GM12878 (cell line): ENCODE results near the gene NME8. TPM values are rescaled to one million over a fixed set of nuclear protein-coding genes. Genes with fewer than 3 reads are reported as not detected.

Experiments
- ATAC-seq: fragments of 200-7000 bp; cut with Tn5 transposase; 3 replicates; pipeline ENCODE4 v1.9.1; 2020; ENCODE audit warnings: mild to moderate bottlenecking, moderate library complexity
- BruUV-seq: library from RNA; stranded (reverse); fragments of 400-500 nt; replicated peaks from 2 replicates; lab custom pipeline; 2021; lab: Mats Ljungman, UMichigan
- CTCF ChIA-PET: fragments of 300-600 bp; sonication (Branson Sonifier 250); formaldehyde crosslinking; extraction: SDS; loops from one replicate; lab custom pipeline; 2021; ENCODE audit warnings: inconsistent platforms; lab: Yijun Ruan, JAX
- POLR2A ChIA-PET: fragments of 350-600 bp; formaldehyde crosslinking; extraction: SDS; loops from one replicate; lab custom pipeline; 2021; ENCODE audit warnings: inconsistent platforms; lab: Charles Lee
- RAD21 ChIA-PET: fragments of 300-600 bp; sonication (Branson Sonifier 250); formaldehyde crosslinking; loops from one replicate; lab custom pipeline; 2023; ENCODE audit warnings: antibody characterized with exemption; ENCODE audit not compliant: unreplicated experiment; lab: Charles Lee
- SMC1A ChIA-PET: fragments of 300-600 bp; sonication (Branson Sonifier 250); formaldehyde crosslinking; loops from one replicate; lab custom pipeline; 2023; ENCODE audit not compliant: unreplicated experiment, uncharacterized antibody; lab: Charles Lee
- DNase-seq: peaks from one replicate; pipeline ENCODE4 v3.0.0-alpha.2; 2011; ENCODE audit warnings: low read depth, low spot score
- FAIRE-seq: peaks from 3 replicates; lab custom pipeline; 2011; peaks lifted over from hg19 to GRCh38; lab: Jason Lieb, UNC
- H2AFZ ChIP-seq: 2 replicates; pipeline ENCODE4 v1.6.0; 2011; ENCODE audit warnings: low read depth, low read length, control low read depth; ENCODE audit not compliant: control insufficient read depth
- H3K27ac ChIP-seq: 2 replicates; pipeline ENCODE4 v1.5.1; 2011; ENCODE audit warnings: control low read depth; ENCODE audit not compliant: control insufficient read depth, insufficient read depth
- H3K27me3 ChIP-seq, 2 experiments: replicated peaks in 1 of 2; 2 replicates each; pipeline versions ENCODE4 v1.6.0 to v1.6.1; 2011; ENCODE audit warnings: low read length in 1 of 2; ENCODE audit not compliant: control insufficient read depth in 2 of 2, insufficient read depth in 2 of 2
- H3K36me3 ChIP-seq, 2 experiments: 2 replicates each; pipeline ENCODE4 v1.5.1; 2011; ENCODE audit warnings: low read length in 1 of 2; ENCODE audit not compliant: control insufficient read depth in 2 of 2, insufficient read depth in 2 of 2
- H3K4me1 ChIP-seq: 2 replicates; pipeline ENCODE4 v1.6.1; 2011; ENCODE audit warnings: mild to moderate bottlenecking, low read length, moderate library complexity, mixed read lengths; ENCODE audit not compliant: control insufficient read depth, insufficient read depth
- H3K4me2 ChIP-seq: 2 replicates; pipeline ENCODE4 v1.6.0; 2011; ENCODE audit warnings: control low read depth; ENCODE audit not compliant: control insufficient read depth, insufficient read depth
- H3K4me3 ChIP-seq: fragments of 200-600 bp; sonication (generic); 2 replicates; pipeline ENCODE4 v1.5.1; 2016
- H3K79me2 ChIP-seq: 2 replicates; pipeline ENCODE4 v1.6.0; 2011; ENCODE audit warnings: low read length; ENCODE audit not compliant: control insufficient read depth, insufficient read depth
- H3K9ac ChIP-seq: 2 replicates; pipeline ENCODE4 v1.8.0; 2011; ENCODE audit warnings: low read length, control low read depth, mixed read lengths; ENCODE audit not compliant: control insufficient read depth, insufficient read depth
- H3K9me3 ChIP-seq: replicated peaks from 3 replicates; pipeline ENCODE4 v1.5.1; 2011; ENCODE audit warnings: mild to moderate bottlenecking, low read length; ENCODE audit not compliant: control insufficient read depth, insufficient read depth
- H4K20me1 ChIP-seq: 2 replicates; pipeline ENCODE4 v1.6.0; 2011; ENCODE audit not compliant: control insufficient read depth, insufficient read depth
- ATF3 ChIP-seq: IDR thresholded peaks from 2 replicates; pipeline ENCODE4 v1.6.1; 2011; ENCODE audit warnings: low read depth, mild to moderate bottlenecking, low read length, moderate library complexity, borderline replicate concordance; ENCODE audit errors: extremely low read depth
- GABPA ChIP-seq: IDR thresholded peaks from 2 replicates; pipeline ENCODE4 v1.6.1; 2014; ENCODE audit warnings: antibody characterized with exemption, low read depth, mild to moderate bottlenecking, inconsistent platforms
- IKZF1 ChIP-seq: fragments of 450-650 bp; conservative IDR thresholded peaks from 2 replicates; pipeline ENCODE4 v1.6.1; 2017; ENCODE audit warnings: antibody characterized with exemption, mild to moderate bottlenecking
- KDM1A ChIP-seq: fragments of 200-600 bp; sonication (generic); IDR thresholded peaks from 2 replicates; pipeline ENCODE4 v1.6.1; 2016; ENCODE audit warnings: borderline replicate concordance
- NFYA ChIP-seq: IDR thresholded peaks from 2 replicates; pipeline ENCODE4 v1.6.1; 2011; ENCODE audit warnings: low read depth, mild to moderate bottlenecking, low read length, improper control_type of control experiment, borderline replicate concordance
- SPI1 ChIP-seq: IDR thresholded peaks from 2 replicates; pipeline ENCODE4 v1.6.1; 2011; ENCODE audit warnings: low read depth, mild to moderate bottlenecking, low read length, moderate library complexity, borderline replicate concordance; ENCODE audit not compliant: insufficient read depth
- WGBS: methylation state at CpG from one replicate; pipeline ENCODE4 v1.1.6; 2016; ENCODE audit warnings: low lambda C conversion rate; ENCODE audit not compliant: insufficient replicate concordance, insufficient coverage; ENCODE audit errors: missing lambda C conversion rate; 5-methylcytosine and 5-hydroxymethylcytosine counted together
- in situ Hi-C: fragments of 300-500 bp; cut with MboI; formaldehyde crosslinking; loops from 9 replicates; pipeline ENCODE4 v1.14.3; 2018; ENCODE audit warnings: mixed read lengths
- intact Hi-C: fragments of 100-400 bp; cut with micrococcal nuclease; formaldehyde crosslinking; loops from one replicate; pipeline ENCODE4 v1.14.2; 2022; ENCODE audit not compliant: unreplicated experiment
- polyA plus RNA-seq, 11 experiments: library from polyadenylated mRNA; depleted of rRNA in 4 of 11; unstranded in 6 of 11; stranded (reverse) in 5 of 11; fragments of >200 nt; fragmentation: Nextera tagmentation in 4 of 11; fragmentation: Illumina TruSeq in 1 of 11; extraction: Ambion mirVana in 4 of 11; extraction: Trizol in 1 of 11; gene quantifications; 1 replicate in 1 of 11; 2 replicates in 10 of 11; pipeline versions ENCODE4 v1.2.1 to v1.2.3, GENCODE V29; 2011 to 2016; ENCODE audit warnings: inconsistent platforms in 2 of 11, missing spikeins in 2 of 11, low read depth in 1 of 11
- total RNA-seq, 4 experiments: library from RNA; depleted of rRNA in 3 of 4; stranded (reverse); fragments of >200 nt in 3 of 4; fragmentation: Illumina TruSeq in 1 of 4; extraction: Trizol in 1 of 4; gene quantifications; 2 replicates each; pipeline versions ENCODE4 v1.2.1 to v1.2.3, GENCODE V29; 2013 to 2021
- TF ChIP-seq, protein P1 (sequence below): IDR thresholded peaks from 2 replicates; pipeline ENCODE4 v1.6.1; 2011; ENCODE audit warnings: mild to moderate bottlenecking, low read depth, low read length, moderate library complexity; ENCODE audit not compliant: insufficient replicate concordance

NME8 gene
- total and polyA plus RNA-seq, 10 of the 15 experiments (the other 5 are each of a cell fraction or from before 2014, with no cell fraction given), result 0.03 to 3.5 (median 0.52) TPM; not detected in 2

- Histone ChIP-seq H3K9ac (no peak overlapping the region), H3K4me1 (peaks cover 15% of the 10 kb centered on the region), H3K9me3 (no peaks in the 10 kb centered on the region; the same call in 2 of the 3 replicates), H2AFZ (no peak overlapping the region), H3K4me3 (peak overlapping the region; percentile 39), H3K27me3 (no peaks in the 10 kb centered on the region), H4K20me1 (no peaks in the 10 kb centered on the region), H3K79me2 (peaks cover 26% of the 10 kb centered on the region), H3K4me2 (peak overlapping the region; percentile 28), H3K36me3 (no peaks in the 10 kb centered on the region), H3K27ac (no peak overlapping the region)
- WGBS, result 89% methylated on average over 2 of the region's 2 CpGs
- TF ChIP-seq, protein P1, sequence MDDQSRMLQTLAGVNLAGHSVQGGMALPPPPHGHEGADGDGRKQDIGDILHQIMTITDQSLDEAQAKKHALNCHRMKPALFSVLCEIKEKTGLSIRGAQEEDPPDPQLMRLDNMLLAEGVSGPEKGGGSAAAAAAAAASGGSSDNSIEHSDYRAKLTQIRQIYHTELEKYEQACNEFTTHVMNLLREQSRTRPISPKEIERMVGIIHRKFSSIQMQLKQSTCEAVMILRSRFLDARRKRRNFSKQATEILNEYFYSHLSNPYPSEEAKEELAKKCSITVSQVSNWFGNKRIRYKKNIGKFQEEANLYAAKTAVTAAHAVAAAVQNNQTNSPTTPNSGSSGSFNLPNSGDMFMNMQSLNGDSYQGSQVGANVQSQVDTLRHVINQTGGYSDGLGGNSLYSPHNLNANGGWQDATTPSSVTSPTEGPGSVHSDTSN, result no peak
- TF ChIP-seq ATF3, result no peak
- no peak for TF ChIP-seq IKZF1
- TF ChIP-seq SPI1, result no peak
- no peak for TF ChIP-seq KDM1A
- no peak for TF ChIP-seq NFYA
- TF ChIP-seq GABPA, result no peak
- FAIRE-seq (no peak), DNase-seq (no peak), ATAC-seq (no peak)
- ChIA-PET RAD21 (interaction anchor here (0.8 to 3.8 kb wide), 5 partner anchors 7 to 129 kb away, joined by 3 to 78 read pairs (median 17); no protein-coding TSS in a partner anchor), POLR2A (no interaction called here), CTCF (interaction anchor here (1.4 to 3.0 kb wide), 4 partner anchors 11 to 27 kb away, joined by 4 to 13 read pairs (median 6); no protein-coding TSS in a partner anchor), SMC1A (interaction anchor here (0.8 to 12.7 kb wide), 10 partner anchors 8 to 538 kb away, joined by 3 to 193 read pairs (median 10); no protein-coding TSS in a partner anchor)
- in situ Hi-C loops (loop anchor here (5.0 kb wide), 1 partner anchor 481 kb away; no protein-coding TSS in a partner anchor), intact Hi-C loops (loop anchor here (5.0 kb wide), 1 partner anchor 56 kb away; no protein-coding TSS in a partner anchor)
- BruUV-seq, result no TSS peak
Observed at GRCh38 chr7:37823557-37823956, 24.8 kb upstream of the NME8 start.
